ENCODE data around the gene GOLPH3.
"Not testable (repeated sequence)": the region's sequence is repeated elsewhere in the genome, so short reads cannot be mapped to it uniquely, and the experiment has no call there.

Gene GOLPH3

DNA sequence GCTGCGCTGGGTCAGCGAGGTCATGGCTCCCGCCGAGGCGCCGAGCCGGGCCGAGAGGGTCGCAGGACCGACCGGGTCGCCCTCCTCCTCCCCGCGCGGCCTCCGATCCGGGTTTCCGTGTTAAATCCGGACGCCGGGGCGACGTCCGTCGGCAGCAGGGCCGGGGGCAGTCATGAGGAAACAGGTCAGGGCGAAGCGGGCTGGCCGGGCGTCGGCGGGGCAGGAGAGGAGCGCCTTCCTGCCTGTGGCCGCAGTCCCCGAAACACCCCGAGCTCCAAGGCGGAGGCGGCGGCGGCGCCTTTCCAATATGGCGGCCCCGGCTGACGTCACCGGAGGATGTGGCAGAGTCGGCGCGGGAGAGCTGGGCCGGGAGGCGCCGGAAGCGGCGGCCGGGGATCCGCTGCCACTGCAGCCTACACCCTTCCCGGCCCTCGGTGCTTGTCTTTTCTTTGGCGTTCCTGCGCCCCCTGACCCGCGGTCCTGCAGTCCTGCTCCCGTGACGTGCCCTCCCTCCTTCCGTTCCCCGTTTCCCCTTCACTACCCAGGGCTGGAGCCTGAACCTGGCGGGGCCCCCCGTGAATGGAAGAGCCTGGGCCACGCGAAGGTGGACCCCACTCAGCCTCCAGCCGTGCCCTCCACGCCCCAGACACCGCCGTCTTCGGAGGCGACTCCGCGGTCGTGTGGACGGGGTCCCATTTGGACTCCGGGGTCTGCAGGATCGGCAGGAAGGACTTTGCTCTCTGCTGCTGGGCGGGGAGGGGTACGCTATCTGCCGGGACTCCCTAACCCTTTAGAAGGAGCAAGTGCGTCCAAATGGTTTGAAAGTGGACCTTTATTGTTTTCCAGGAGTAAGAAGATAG is at the start of gene GOLPH3:
TSS of gene GOLPH3 (minus strand) at position 309 of the 860 bp plus-strand sequence. CDS start at position 24, 285 bp downstream.
- peak within 1 kb of the TSS; percentile 92 to 100 (median 100) for H3K27ac ChIP-seq
- peak within 1 kb of the TSS; percentile 66 to 99 (median 91) for H3K4me3 ChIP-seq

DNA sequence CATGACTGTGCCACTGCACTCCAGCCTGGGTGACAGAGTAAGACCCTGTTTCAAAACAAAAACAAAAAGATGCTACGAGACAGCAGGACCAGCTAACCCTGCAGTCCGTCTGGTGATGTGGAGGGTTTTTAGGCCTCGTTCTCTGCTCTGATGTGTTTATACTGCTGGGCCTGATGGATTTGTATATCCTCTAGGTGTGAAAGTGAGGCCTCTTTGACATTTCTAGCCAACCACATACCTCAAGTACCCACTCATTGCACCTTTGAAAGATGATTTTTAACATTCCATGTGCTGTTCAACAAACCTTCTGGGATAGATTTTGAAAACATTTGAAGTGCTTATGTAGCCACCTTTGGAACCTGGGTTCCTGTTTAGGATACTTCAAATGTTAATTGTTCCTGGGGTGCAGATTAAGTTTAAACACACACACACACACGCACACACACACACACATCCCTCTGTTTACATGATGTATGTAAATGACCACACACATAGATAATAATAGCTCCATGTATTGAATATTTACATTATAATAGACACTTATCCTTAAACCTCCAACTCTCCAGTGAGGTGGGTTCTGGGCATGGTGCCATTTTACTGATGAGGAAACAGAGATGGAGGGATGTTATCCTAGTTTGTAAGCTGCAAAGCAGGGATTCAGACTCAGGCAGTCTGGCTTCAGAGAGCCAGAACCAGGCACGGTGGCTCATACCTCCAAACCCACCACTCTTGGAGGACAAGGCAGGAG is 48.8 kb upstream of the GOLPH3 start:
- Histone ChIP-seq H3K27ac (no peak overlapping the region), H3K4me3 (no peak overlapping the region)

DNA sequence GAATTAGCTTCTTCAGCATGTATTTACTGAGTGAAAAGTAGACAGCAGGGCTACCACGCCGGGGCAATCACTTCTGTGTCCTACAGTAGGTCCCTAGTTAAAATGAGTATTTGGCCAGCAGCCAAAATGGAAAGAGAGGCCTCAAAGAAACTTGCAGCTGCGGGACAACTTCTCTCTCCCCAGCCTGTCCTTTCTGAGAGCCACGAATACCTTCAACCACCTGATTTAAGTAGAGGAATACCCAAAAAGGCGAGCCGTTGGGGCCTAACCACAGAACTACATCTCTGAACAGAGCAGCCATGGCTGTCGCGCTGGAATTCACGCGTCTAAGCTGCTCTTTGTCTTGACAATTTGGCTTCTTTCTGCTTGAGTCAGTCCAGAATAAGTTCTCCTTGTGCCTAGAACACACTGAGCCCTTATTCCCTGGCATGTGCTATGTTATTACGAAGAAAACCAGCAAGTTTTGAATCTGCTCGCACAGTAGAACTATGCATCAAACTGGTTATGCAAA is 43.8 kb upstream of the GOLPH3 start:
- H3K27ac ChIP-seq: peak overlapping the region in 2 of 21 experiments; percentile 45 to 62

DNA sequence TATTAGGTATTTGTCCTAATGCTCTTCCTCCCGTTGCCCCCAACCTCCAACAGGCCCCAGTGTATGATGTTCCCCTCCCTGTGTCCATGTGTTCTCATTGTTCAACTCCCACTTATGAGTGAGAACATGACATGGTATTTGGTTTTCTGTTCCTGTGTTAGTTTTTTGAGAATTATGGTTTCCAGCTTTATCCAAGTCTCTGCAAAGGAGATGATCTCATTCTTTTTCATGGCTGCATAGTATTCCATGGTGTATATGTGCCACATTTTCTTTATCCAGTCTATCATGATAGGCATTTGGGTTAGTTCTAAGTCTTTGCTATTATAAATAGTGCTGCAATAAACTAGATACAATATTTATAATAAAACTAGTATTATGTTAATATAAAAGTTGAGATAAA is 40.2 kb upstream of the GOLPH3 start:
- not testable (repeated sequence) for H3K4me3 ChIP-seq, H3K27ac ChIP-seq

More for the DNA sequence above, 43.8 kb upstream of the GOLPH3 start:
- H3K4me3 ChIP-seq: no peak overlapping the region

DNA sequence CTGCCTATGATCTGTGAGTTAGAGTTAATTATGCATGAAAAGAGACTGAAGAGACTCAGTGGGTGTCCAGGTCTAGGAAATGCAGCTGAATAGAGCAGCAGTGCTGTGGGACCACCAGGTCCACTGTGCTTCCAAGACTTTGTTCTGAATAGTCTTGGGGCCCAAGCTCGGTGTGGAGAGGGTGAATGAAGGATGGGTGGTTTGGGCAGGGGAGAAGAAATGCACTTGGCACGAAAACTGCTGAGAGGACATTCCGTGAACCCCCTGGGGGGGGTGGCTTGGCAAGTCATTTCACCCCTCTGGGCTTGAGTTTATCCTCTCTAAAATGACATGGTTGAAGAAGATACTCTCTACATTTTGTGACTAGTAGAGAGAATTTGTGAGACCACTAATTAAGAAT is 36.0 kb upstream of the GOLPH3 start:
- Histone ChIP-seq H3K27ac (no peak overlapping the region), H3K4me3 (no peak overlapping the region)

DNA sequence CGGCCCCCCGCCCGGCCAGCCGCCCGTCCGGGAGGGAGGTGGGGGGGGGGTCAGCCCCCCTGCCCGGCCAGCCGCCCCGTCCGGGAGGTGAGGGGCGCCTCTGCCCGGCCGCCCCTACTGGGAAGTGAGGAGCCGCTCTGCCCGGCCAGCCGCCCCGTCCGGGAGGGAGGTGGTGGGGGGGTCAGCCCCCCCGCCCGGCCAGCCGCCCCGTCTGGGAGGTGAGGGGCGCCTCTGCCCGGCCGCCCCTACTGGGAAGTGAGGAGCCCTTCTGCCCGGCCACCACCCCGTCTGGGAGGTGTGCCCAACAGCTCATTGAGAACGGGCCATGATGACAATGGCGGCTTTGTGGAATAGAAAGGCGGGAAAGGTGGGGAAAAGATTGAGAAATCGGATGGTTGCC is 34.7 kb upstream of the GOLPH3 start:
- H3K27ac ChIP-seq, H3K4me3 ChIP-seq: not testable (repeated sequence)

DNA sequence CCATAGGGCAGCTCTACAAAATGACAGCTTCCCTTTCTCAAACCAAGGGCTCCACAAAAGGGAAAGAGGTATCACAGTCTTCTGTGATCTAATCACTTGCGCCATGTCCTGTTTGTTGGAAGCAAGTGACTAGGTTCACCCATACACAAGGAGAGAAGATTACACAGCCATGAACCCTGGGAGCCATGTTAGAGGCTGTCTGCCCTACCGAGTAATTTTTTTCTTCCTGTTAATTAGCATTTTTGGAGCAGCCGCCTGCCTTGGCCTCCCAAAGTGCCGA is 33.2 kb upstream of the GOLPH3 start:
- Histone ChIP-seq H3K27ac (no peak overlapping the region), H3K4me3 (no peak overlapping the region)

DNA sequence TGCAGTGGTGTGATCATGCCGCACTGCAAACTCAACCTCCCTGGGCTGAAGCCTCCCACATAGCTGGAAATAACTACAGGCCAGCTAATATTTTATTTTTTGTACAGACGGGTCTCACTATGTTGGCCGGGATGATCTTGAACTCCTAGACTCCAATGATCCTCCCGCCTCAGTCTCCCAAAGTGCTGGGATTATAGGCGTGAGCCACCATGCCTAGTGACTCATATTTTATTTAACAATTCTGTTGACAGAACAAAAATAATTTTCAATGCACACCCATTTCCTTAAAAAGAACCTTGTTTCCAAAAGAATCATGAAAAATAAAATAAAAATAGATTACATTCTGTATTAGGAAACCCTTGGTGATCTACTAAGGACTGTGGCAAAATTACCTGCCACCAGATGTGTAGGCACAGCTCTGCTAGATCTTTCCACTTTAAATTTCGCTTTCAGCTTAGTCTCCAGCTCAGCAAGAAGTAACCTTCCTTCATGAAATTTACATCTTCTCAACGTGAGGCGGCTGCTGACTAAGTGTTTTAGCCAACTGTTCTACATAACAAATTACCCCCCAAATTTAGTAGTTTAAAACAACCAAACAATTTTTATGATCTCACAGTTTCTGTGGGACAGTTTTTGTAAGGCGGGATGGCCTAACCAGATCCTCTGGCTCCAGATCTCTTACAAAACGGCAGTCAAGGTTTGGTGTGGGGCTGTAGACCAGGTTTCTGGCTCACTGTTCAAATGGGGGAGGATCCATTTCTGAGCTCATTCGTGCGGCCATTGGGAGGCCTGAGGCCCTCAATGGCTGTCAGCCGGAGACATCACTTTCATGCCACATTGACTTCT is 32.6 kb upstream of the GOLPH3 start:
- Histone ChIP-seq H3K4me3 (no peak overlapping the region), H3K27ac (no peak overlapping the region)

DNA sequence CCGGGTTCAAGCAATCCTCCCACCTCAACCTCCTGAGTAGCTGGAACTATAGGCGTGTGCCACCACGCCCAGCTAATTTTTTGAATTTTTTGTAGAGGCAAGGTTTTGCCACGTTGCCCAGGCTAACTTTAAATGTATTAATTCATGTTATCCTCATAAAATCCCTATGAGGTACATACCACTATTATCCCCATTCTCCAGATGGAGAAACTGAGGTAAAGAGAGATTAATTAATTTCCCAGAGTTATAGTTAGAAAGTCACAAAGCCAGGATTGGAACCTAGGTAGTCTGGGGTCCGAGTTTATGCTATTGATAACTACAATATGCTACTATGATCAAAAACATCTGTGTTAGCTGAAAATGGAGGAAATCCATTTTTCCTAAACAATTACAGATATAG is 31.9 kb upstream of the GOLPH3 start:
- H3K27ac ChIP-seq: no peak overlapping the region
- no peak overlapping the region for H3K4me3 ChIP-seq

DNA sequence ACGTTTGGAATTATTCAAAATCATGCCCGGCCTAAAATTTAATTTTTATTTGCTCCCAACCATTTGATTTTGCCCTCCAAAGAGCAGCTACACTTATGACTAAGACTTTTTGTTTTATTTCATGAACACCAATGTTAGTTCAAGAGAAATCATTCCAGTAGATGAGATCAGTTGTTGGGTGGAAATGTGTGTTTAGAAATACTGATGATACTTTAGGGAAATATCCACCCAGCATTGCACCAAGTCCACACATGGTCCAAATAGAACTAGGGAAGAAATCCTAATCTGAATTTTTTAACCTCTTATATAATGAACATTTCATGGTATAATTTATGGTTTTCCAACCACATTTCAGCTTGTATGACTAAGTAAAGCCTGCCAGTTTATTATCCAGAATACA is 28.3 kb upstream of the GOLPH3 start:
- H3K4me3 ChIP-seq: no peak overlapping the region
- no peak overlapping the region for H3K27ac ChIP-seq

DNA sequence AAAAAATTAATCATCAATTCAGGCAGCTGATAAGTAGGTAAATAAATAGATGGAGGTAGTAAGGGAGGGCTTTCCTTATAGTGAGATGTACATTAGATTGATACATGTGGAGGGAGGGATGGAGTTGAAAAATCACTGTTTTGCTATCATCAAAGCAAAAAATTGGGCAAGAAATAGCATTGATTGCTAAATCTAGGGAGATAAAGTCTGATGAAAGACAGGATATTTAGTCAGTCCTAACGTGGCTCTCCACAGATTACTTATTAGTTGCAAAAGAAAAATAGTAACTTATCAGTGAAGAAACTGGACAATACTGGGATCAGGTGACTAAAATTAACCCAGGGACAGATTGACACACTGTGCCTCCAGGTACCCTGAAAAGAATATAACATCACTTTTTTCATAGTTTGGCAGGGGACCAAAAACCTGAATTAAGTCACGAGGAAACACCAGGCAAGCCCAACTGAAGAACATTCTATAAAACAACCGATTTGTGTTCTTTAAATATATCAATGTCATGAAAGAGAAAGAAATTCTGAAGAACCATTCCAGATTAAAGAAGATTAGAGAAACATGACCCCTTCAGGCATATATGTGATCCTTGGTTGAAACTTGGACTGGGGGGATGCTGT is 27.1 kb upstream of the GOLPH3 start:
- no peak overlapping the region for H3K4me3 ChIP-seq
- no peak overlapping the region for H3K27ac ChIP-seq

DNA sequence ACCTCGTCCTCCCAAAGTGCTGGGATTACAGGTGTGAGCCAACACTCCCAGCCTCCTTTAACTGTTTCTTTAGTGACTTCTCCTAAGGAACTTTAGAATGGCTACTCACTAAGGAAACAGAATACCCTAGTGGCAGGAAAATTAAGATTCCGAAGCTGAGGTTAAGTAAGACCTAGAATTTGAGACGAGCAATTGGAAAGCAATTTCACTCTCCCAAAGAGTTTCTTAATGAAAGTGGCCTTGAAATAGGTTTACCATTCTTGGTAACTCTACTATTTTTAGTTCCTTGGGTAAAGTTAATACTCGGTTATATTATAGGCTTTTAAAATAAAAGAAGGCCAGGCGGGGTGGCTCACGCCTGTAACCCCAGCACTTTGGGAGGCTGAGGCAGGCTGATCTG is 22.9 kb upstream of the GOLPH3 start:
- no peak overlapping the region for H3K27ac ChIP-seq

DNA sequence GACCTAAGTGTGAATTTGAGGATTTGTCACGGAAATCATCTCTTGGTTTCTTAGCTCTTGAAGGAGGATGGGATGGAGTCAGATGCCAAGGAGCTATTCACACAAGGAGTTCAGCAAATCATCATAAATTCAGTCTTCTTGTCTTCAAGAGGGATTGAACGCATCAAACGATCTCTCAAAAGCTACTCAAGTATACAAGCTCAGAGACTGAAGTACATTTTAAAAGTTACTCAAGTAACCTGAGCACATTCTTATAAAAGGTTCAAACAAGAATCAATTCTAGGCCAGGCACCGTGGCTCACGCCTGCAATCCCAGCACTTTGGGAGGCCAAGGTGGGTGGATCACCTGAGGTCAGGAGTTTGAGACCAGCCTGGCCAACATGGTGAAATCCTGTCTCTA is 21.1 kb upstream of the GOLPH3 start:
- no peak overlapping the region for H3K27ac ChIP-seq
- H3K4me3 ChIP-seq: no peak overlapping the region

More for the DNA sequence above, 22.9 kb upstream of the GOLPH3 start:
- no peak overlapping the region for H3K4me3 ChIP-seq

DNA sequence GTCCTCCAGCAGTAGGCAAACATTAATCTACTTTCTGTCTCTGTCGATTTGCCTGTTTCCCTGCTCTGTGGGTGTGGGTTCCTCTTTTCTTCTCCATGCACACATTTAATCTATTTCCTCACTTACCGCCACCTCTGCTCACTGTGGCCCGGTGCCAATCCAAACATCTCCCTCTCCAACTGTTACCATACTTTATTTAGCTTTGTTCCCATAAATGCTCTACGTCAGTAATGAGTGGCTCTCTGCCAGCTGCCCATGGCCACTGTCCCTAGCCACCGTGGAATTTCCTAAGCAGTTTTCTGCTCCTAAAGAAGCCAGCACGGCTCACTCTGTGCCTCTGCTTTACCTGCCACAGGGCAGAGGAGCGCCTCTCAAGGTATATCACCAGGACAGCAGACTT is 19.5 kb upstream of the GOLPH3 start:
- Histone ChIP-seq H3K27ac (peak overlapping the region in 2 of 21 experiments; percentile 14 to 33), H3K4me3 (no peak overlapping the region)

DNA sequence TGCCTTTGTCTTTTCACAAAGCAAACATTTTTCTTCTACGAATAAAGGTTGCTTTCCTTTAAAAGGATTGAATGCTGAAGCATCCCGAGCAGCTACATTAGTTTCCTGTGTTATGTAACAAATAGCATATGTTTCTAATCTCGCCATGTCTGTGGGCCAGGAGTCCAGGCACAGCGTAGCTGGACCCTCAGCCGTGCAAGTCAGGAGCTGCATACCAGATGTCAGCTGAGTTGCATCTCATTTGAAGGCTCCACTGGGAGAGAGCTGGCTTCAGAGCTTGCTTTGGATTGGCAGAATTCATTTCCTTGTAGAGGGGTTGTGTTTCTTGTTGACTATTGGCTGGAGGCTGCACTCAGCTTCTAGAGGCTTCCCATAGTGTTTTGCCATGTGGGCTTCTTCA is 16.0 kb upstream of the GOLPH3 start:
- Histone ChIP-seq H3K4me3 (no peak overlapping the region), H3K27ac (peak overlapping the region in 1 of 21 experiments; percentile 58)

DNA sequence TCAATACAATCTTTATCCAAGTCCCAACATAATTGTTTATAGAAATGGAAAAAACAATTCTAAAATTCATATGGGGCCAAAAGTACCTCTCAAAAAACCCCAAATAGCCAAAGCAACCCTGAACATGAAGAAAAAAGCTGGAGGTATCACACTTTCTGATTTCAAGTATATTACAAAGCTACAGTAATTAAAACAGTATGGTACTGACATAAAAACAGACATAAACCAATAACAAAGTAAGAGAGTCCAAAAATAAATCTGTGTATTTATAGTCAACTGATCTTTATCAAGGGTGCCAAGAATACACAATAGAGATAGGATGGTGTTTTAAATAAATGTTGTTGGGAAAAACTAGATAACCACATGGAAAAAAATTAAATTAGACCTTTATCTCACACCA is 13.6 kb upstream of the GOLPH3 start:
- Histone ChIP-seq H3K4me3 (no peak overlapping the region), H3K27ac (no peak overlapping the region)

DNA sequence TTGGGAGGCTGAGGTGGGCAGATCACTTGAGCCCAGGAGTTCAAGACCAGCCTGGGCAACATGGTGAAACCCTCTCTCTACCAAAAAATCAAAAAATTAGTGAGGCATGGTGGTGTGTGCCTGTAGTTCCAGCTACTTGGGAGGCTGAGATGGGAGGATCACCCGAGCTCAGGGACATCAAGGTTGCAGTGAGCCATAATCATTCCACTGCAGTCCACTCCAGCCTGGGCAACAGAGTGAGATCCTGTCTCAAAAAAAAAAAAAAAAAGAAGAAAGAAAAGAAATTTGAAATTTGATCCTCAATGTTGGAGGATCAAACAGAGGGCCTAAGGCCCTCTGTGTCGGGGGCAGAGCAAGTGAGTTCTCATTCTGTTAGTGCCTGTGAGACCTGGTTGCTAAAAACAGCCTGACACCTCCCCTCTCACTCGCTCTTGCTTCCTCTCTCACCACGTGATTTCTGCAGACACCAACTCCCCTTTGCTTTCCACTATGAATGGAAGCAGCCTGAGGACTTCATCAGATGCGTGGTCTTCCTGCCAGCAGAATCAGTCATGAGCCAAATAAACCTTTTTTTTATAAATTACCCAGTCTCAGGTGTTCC is 8.4 kb upstream of the GOLPH3 start:
- no peak overlapping the region for H3K4me3 ChIP-seq
- no peak overlapping the region for H3K27ac ChIP-seq

DNA sequence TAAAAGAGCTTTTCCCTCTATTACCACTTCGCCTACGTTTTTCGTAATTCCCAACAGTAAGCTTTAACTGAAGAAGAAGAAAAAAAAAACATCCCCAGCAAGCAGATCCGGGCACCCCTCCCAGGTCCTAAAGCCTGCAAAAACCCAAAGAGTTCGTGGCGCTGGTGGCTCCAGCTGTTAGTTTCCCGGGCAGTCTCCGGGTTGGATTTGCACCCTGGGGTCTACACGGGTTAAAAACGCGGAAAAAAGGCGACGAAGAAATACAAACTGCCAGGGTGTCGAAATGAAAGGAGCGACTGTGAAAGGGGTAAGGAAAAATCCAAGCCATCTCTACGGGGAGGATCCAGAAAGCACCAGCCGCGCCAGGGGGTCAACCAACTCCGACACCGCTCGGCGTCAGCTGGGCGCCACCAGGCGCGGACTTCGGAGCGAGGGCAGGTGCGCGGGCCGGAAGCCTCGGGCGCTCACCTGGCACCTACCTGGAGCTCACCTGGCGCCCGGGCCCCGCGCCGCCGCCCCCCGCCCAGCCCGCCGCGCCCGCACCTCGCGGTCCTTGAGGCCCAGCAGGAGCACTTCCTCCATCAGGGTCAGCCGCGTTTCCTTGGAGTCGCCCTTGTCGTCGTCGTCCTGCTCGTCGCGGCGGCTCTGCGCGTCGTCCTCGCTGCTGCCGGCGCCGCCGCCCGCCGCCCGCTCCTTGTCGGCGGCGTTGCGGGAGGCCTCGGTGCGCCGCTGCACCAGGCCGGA is 680 bp downstream of the GOLPH3 start:
- Histone ChIP-seq H3K27ac (peak overlapping the region; percentile 92 to 100 (median 100)), H3K4me3 (peak overlapping the region; percentile 66 to 99 (median 91))

DNA sequence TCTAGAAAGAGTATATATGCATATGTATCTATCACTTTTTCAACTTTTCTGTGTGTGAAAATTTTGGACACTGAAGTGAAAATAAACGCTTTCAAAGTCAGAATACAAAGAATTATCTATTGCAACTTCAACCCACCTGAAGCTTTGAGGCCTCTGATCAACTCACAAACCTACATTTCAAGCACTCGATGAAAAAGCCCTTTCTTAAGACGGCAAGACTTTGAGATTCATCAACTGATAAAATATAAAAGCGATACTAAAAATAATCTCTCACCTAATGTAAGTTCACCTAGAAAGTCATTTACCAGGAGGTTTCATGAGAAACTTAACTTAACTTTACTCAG is 1.2 kb downstream of the GOLPH3 start:
- peak overlapping the region in 20 of 21 experiments; percentile 92 to 100 (median 100) for H3K27ac ChIP-seq
- peak overlapping the region; percentile 66 to 99 (median 91) for H3K4me3 ChIP-seq
